CD4-positive, alpha-beta T cell treated with Interleukin-2 at 100 ng/mL for 4 hours (primary cell): Measurements from ENCODE around the gene ELL2.
"Not testable (repeated sequence)": the region's sequence is repeated elsewhere in the genome, so short reads cannot be mapped to it uniquely, and the experiment has no call there.

Source experiments
- DNase-seq: peaks from one replicate; pipeline ENCODE4 v3.0.0-alpha.2; 2020; ENCODE audit warnings: low spot score

Gene ELL2

GRCh38 chr5:95907740-95908706 lies 53.6 kb downstream of the ELL2 start:
- no peak for DNase-seq

- DNase-seq = no peak
Measured at GRCh38 chr5:95907067-95907705, 54.5 kb downstream of the ELL2 start.

- DNase-seq = not testable (repeated sequence)
Measured at GRCh38 chr5:95906398-95906797, 55.3 kb downstream of the ELL2 start.

GRCh38 chr5:95904827-95905226 lies 56.8 kb downstream of the ELL2 start:
- no peak for DNase-seq

- no peak for DNase-seq
Measured at GRCh38 chr5:95903838-95904237, 57.8 kb downstream of the ELL2 start.

GRCh38 chr5:95901676-95902627 lies 59.7 kb downstream of the ELL2 start:
- peak; percentile 15 for DNase-seq

- no peak for DNase-seq
Measured at GRCh38 chr5:95900383-95900958, 61.2 kb downstream of the ELL2 start.

GRCh38 chr5:95899829-95900228 lies 61.8 kb downstream of the ELL2 start:
- no peak for DNase-seq

- DNase-seq = no peak
Measured at GRCh38 chr5:95899006-95899405, 62.6 kb downstream of the ELL2 start.

GRCh38 chr5:95895771-95896170 lies 65.9 kb downstream of the ELL2 start:
- no peak for DNase-seq

GRCh38 chr5:95895251-95895650 lies 66.4 kb downstream of the ELL2 start:
- no peak for DNase-seq

GRCh38 chr5:95892784-95893354 lies 68.8 kb downstream of the ELL2 start:
- DNase-seq = peak; percentile 12

- no peak for DNase-seq
Measured at GRCh38 chr5:95891499-95891898, 70.2 kb downstream of the ELL2 start.

GRCh38 chr5:95889076-95889475 lies 72.6 kb downstream of the ELL2 start:
- no peak for DNase-seq

- no peak for DNase-seq
Measured at GRCh38 chr5:95887977-95888376, 73.7 kb downstream of the ELL2 start.

- DNase-seq = no peak
Measured at GRCh38 chr5:95886340-95887044, 75.2 kb downstream of the ELL2 start.

- no peak for DNase-seq
Measured at GRCh38 chr5:95884511-95884910, 77.1 kb downstream of the ELL2 start.

- DNase-seq = no peak
Measured at GRCh38 chr5:95884017-95884325, 77.7 kb downstream of the ELL2 start.

- DNase-seq = no peak
Measured at GRCh38 chr5:95883185-95884016, 78.2 kb downstream of the ELL2 start.

- DNase-seq = no peak
Measured at GRCh38 chr5:95881833-95882232, 79.8 kb downstream of the ELL2 start.
